ENCODE data around the gene MYF5. TPM values are rescaled to one million over a fixed set of nuclear protein-coding genes. Genes with fewer than 3 reads are reported as not detected.

MYF5 gene
- total and polyA plus RNA-seq, 4 donors: not detected

DNA sequence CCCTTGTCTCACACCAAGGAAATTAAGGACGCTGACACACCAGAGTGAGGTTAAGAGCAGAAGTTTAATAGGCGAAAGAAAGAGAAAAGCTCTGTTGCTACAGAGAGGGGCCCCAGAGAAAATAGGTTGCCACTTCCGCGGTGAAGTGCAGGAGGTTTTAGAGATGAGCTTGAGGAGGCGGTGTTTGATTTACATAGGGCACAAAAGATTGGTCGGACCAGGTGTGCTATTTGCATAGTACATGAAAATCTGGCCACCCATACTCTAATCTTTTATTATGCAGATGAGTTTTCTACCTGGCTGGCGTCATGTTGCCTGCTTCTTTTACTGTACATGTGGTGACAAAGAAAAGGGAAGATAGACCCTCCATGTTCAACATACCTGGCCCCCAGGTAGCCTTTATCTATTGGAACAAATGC is 32.6 kb upstream of the MYF5 start:
- no peak for ATAC-seq (ENCODE audit: low FRiP score)
- DNase-seq: no peak
- H3K9me3 ChIP-seq (ENCODE audit: control insufficient read depth, low read length): no peaks in the 10 kb centered on the region

DNA sequence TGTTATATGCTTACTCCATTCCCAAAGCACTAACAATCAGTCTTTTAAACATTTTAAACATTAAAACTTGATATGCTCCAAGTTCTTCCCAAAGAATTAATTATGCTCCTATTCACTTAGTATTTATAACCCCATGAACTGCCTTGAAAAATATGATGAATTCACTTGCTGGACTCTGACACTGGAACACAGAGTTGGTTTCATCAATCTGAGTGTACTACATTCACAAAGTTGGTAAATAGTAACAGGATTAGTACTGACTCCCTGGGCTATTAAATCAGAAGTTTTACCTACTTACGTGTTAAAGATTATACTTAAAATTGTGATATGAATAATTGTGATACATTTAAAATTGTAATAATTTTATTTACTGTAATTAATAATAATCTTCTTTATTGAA is 26.6 kb upstream of the MYF5 start:
- ATAC-seq (ENCODE audit: low FRiP score) (no peak), DNase-seq (no peak)
- no peak overlapping the region for H3K4me3 ChIP-seq (ENCODE audit: low read length in 2 of 2)
- intact Hi-C loops (cut with DNase I): no loop called here
- H3K27ac ChIP-seq (ENCODE audit: low read depth in 1 of 2, low read length in 2 of 2): no peak overlapping the region
- WGBS, 2 donors: 92 to 93% methylated on average over 1 of the region's 1 CpG
- no peaks in the 10 kb centered on the region for H3K9me3 ChIP-seq (ENCODE audit: control insufficient read depth, low read length)
- no peaks in the 10 kb centered on the region for H3K27me3 ChIP-seq (ENCODE audit: control insufficient read depth in 1 of 2, insufficient read depth in 2 of 2, low read length in 1 of 2)
- no peaks in the 10 kb centered on the region for H3K36me3 ChIP-seq (ENCODE audit: control insufficient read depth in 1 of 2, insufficient read depth in 2 of 2, low read length in 1 of 2)
- no peaks in the 10 kb centered on the region for H3K4me1 ChIP-seq (ENCODE audit: control insufficient read depth in 1 of 2, insufficient read depth in 2 of 2, low read length in 2 of 2)

More for the DNA sequence above, 32.6 kb upstream of the MYF5 start:
- H3K36me3 ChIP-seq (ENCODE audit: control insufficient read depth in 1 of 2, insufficient read depth in 2 of 2, low read length in 1 of 2): no peaks in the 10 kb centered on the region
- H3K27me3 ChIP-seq (ENCODE audit: control insufficient read depth in 1 of 2, insufficient read depth in 2 of 2, low read length in 1 of 2): no peaks in the 10 kb centered on the region
- no peaks in the 10 kb centered on the region for H3K4me1 ChIP-seq (ENCODE audit: control insufficient read depth in 1 of 2, insufficient read depth in 2 of 2, low read length in 2 of 2)
- no peak overlapping the region for H3K27ac ChIP-seq (ENCODE audit: low read depth in 1 of 2, low read length in 2 of 2)
- intact Hi-C loops (cut with DNase I): no loop called here
- no peak overlapping the region for H3K4me3 ChIP-seq (ENCODE audit: low read length in 2 of 2)
- 28 to 30% methylated on average over 7 of the region's 7 CpGs for WGBS, 2 donors

DNA sequence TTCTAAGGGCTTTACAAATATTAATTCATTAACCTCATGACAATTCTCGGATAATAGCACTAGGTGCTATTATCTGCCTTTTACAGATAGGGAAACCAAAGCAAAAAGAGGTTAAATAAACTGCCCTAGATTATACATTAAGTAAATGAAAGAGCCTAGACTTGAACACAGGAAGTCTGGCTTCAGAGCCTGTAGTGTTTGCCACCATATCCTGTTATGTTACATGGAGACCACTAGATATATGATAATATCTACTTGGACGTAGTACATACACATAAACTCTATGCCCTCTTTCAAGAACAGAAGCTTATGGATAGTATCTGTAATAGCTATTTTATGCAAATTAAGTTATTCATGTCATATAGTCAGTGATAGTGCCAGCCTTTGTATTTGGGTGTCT is 26.2 kb upstream of the MYF5 start:
- WGBS, 2 donors: 56 to 60% methylated on average over 2 of the region's 2 CpGs
- DNase-seq: no peak
- no peak overlapping the region for H3K27ac ChIP-seq (ENCODE audit: low read depth in 1 of 2, low read length in 2 of 2)
- no peak for ATAC-seq (ENCODE audit: low FRiP score)
- H3K4me1 ChIP-seq (ENCODE audit: control insufficient read depth in 1 of 2, insufficient read depth in 2 of 2, low read length in 2 of 2): no peaks in the 10 kb centered on the region
- intact Hi-C loops (cut with DNase I): no loop called here
- H3K36me3 ChIP-seq (ENCODE audit: control insufficient read depth in 1 of 2, insufficient read depth in 2 of 2, low read length in 1 of 2): no peaks in the 10 kb centered on the region
- no peaks in the 10 kb centered on the region for H3K27me3 ChIP-seq (ENCODE audit: control insufficient read depth in 1 of 2, insufficient read depth in 2 of 2, low read length in 1 of 2)
- H3K9me3 ChIP-seq (ENCODE audit: control insufficient read depth, low read length): no peaks in the 10 kb centered on the region
- H3K4me3 ChIP-seq (ENCODE audit: low read length in 2 of 2): no peak overlapping the region

DNA sequence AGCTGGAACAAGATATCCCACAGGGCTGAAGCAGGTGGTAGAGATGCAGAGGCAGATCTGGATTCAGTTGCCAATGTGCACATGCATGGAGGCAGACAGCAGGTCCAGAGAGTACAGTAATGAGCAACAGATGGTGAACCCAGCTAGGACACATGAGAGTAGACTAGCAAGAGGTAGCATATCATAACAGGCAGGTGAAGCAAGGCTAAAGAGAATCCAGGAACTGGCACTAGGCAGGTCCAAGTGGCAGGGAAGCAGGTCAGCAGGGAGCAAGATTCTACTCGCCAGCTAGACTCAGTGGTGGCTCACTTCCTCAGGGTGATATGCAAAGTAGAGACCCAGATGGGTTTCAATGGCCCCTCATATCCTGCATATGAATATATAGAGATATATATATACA is 24.6 kb upstream of the MYF5 start:
- Histone ChIP-seq H3K27me3 (ENCODE audit: control insufficient read depth in 1 of 2, insufficient read depth in 2 of 2, low read length in 1 of 2) (no peaks in the 10 kb centered on the region), H3K9me3 (ENCODE audit: control insufficient read depth, low read length) (no peaks in the 10 kb centered on the region), H3K4me3 (ENCODE audit: low read length in 2 of 2) (no peak overlapping the region), H3K4me1 (ENCODE audit: control insufficient read depth in 1 of 2, insufficient read depth in 2 of 2, low read length in 2 of 2) (no peaks in the 10 kb centered on the region), H3K36me3 (ENCODE audit: control insufficient read depth in 1 of 2, insufficient read depth in 2 of 2, low read length in 1 of 2) (no peaks in the 10 kb centered on the region), H3K27ac (ENCODE audit: low read depth in 1 of 2, low read length in 2 of 2) (no peak overlapping the region)
- 91 to 95% methylated on average over 1 of the region's 1 CpG for WGBS, 2 donors
- ATAC-seq (ENCODE audit: low FRiP score) (no peak), DNase-seq (no peak)
- intact Hi-C loops (cut with DNase I): no loop called here

DNA sequence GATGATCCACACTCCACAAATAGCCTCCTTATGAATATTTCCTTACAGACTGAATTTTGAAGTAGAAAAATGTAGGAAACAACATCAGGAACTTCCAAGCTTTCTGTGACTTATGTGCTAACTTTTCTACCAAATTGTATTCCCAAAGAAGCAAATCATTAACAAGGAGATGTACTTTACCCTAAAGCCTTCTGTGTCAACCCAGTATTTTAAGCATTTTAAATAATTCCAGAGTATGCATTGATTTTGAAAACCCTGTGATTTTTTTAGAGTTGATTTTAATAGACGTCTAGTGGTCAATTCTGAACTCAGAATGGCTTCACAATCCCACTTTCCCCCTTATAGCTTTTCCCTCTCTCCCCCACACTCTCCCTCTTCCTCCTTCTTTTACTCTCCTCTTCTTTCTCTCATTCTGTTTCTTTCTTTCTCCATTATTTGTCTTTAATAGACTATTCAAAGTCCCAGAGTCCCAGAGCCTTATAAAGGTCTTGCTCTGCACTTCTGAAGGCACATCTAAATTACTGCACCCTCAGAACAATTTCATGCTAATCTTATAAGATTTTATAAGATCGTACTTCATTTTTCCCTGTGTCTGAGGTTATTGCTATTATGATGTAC is 19.3 kb upstream of the MYF5 start:
- no peak overlapping the region for H3K27ac ChIP-seq (ENCODE audit: low read depth in 1 of 2, low read length in 2 of 2)
- H3K36me3 ChIP-seq (ENCODE audit: control insufficient read depth in 1 of 2, insufficient read depth in 2 of 2, low read length in 1 of 2): no peaks in the 10 kb centered on the region
- no peaks in the 10 kb centered on the region for H3K27me3 ChIP-seq (ENCODE audit: control insufficient read depth in 1 of 2, insufficient read depth in 2 of 2, low read length in 1 of 2)
- ATAC-seq (ENCODE audit: low FRiP score) (no peak), DNase-seq (no peak)
- intact Hi-C loops (cut with DNase I): loop anchor here in 1 of 2 donors (1.0 kb wide), 1 partner anchor 9 kb away; no protein-coding TSS in a partner anchor
- no peak overlapping the region for H3K4me3 ChIP-seq (ENCODE audit: low read length in 2 of 2)
- no peaks in the 10 kb centered on the region for H3K4me1 ChIP-seq (ENCODE audit: control insufficient read depth in 1 of 2, insufficient read depth in 2 of 2, low read length in 2 of 2)
- H3K9me3 ChIP-seq (ENCODE audit: control insufficient read depth, low read length): no peaks in the 10 kb centered on the region
- WGBS, 2 donors: 71 to 78% methylated on average over 2 of the region's 2 CpGs

DNA sequence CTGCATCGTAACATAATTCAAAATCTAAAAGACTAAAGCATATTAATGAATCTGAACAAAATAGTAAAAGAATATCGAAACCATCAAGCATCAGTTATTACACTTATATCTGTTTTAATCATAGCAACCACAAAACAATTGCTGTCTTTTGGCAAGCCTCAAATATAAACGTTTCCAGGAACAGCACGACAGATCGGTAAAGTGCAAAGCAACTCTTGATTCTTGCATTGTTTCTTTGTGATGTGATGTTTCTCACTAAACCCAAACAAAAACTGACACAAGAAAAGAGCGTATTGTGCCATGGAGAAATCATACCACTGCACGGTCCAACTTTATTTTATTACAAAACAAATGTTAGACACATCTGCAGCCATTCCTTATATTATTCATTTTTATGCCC is 18.5 kb upstream of the MYF5 start:
- no peak overlapping the region for H3K27ac ChIP-seq (ENCODE audit: low read depth in 1 of 2, low read length in 2 of 2)
- ATAC-seq (ENCODE audit: low FRiP score): no peak
- 79 to 82% methylated on average over 7 of the region's 7 CpGs for WGBS, 2 donors
- DNase-seq: no peak
- no peaks in the 10 kb centered on the region for H3K27me3 ChIP-seq (ENCODE audit: control insufficient read depth in 1 of 2, insufficient read depth in 2 of 2, low read length in 1 of 2)
- no peaks in the 10 kb centered on the region for H3K9me3 ChIP-seq (ENCODE audit: control insufficient read depth, low read length)
- H3K4me1 ChIP-seq (ENCODE audit: control insufficient read depth in 1 of 2, insufficient read depth in 2 of 2, low read length in 2 of 2): no peaks in the 10 kb centered on the region
- intact Hi-C loops (cut with DNase I): no loop called here
- no peak overlapping the region for H3K4me3 ChIP-seq (ENCODE audit: low read length in 2 of 2)
- H3K36me3 ChIP-seq (ENCODE audit: control insufficient read depth in 1 of 2, insufficient read depth in 2 of 2, low read length in 1 of 2): no peaks in the 10 kb centered on the region

DNA sequence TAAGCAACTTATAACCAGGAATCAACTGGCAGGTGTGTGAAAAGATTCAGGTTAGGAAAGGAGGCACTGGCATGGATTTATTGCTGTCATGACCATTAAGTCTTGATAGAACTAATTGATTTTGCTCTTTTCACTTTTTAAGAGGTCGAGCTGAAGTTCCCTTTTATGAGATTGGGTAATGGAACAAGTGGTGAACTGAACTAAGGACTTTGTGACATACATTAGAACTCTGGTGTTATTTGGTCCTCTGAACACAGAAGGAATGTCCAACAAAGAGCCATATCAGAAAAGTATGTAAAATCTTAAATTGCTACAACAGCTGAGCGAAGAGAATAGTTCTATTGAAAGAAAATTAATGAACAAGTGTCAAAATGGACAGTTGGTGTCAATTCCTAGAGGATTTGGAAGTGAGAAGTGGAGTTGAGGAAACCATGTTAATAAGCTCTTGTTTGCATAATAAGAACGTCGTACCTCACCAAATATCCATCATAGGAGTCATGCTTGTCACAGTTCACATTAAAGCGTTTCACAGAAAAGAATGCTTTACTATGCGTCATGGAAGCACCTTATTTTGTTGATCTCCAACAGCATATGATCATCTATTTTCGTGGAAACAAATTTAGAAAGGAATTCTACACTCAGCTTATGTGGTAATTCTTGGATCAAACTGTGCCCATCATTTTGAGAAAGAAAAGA is 17.7 kb upstream of the MYF5 start:
- Histone ChIP-seq H3K36me3 (ENCODE audit: control insufficient read depth in 1 of 2, insufficient read depth in 2 of 2, low read length in 1 of 2) (no peaks in the 10 kb centered on the region), H3K4me1 (ENCODE audit: control insufficient read depth in 1 of 2, insufficient read depth in 2 of 2, low read length in 2 of 2) (no peaks in the 10 kb centered on the region), H3K27ac (ENCODE audit: low read depth in 1 of 2, low read length in 2 of 2) (no peak overlapping the region), H3K4me3 (ENCODE audit: low read length in 2 of 2) (no peak overlapping the region), H3K27me3 (ENCODE audit: control insufficient read depth in 1 of 2, insufficient read depth in 2 of 2, low read length in 1 of 2) (no peaks in the 10 kb centered on the region), H3K9me3 (ENCODE audit: control insufficient read depth, low read length) (no peaks in the 10 kb centered on the region)
- DNase-seq: no peak
- ATAC-seq (ENCODE audit: low FRiP score): no peak
- WGBS, 2 donors: 63 to 64% methylated on average over 7 of the region's 7 CpGs
- intact Hi-C loops (cut with DNase I): no loop called here

DNA sequence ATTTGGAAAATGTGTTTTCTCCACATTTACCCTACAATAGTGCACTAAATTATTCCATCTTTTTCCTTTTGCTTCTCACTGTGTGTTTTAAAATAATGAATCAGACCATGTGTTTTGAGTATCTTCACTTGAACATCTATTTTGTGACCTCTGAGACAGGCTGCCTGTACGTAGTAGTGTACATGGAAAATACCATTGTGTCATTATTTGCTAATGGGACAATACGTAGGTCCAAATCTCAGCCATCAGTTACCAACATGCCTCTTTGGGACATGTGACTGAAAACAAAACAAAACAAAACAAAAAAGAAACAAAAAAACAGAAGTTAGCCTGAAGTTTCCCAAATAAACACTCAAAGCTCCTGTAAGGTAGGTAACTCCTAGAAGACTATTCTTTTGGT is 16.4 kb upstream of the MYF5 start:
- no peaks in the 10 kb centered on the region for H3K4me1 ChIP-seq (ENCODE audit: control insufficient read depth in 1 of 2, insufficient read depth in 2 of 2, low read length in 2 of 2)
- WGBS, 2 donors: 86 to 88% methylated on average over 2 of the region's 2 CpGs
- no peaks in the 10 kb centered on the region for H3K27me3 ChIP-seq (ENCODE audit: control insufficient read depth in 1 of 2, insufficient read depth in 2 of 2, low read length in 1 of 2)
- intact Hi-C loops (cut with DNase I): no loop called here
- no peaks in the 10 kb centered on the region for H3K9me3 ChIP-seq (ENCODE audit: control insufficient read depth, low read length)
- no peaks in the 10 kb centered on the region for H3K36me3 ChIP-seq (ENCODE audit: control insufficient read depth in 1 of 2, insufficient read depth in 2 of 2, low read length in 1 of 2)
- DNase-seq: no peak
- no peak for ATAC-seq (ENCODE audit: low FRiP score)
- H3K4me3 ChIP-seq (ENCODE audit: low read length in 2 of 2): no peak overlapping the region
- H3K27ac ChIP-seq (ENCODE audit: low read depth in 1 of 2, low read length in 2 of 2): no peak overlapping the region

DNA sequence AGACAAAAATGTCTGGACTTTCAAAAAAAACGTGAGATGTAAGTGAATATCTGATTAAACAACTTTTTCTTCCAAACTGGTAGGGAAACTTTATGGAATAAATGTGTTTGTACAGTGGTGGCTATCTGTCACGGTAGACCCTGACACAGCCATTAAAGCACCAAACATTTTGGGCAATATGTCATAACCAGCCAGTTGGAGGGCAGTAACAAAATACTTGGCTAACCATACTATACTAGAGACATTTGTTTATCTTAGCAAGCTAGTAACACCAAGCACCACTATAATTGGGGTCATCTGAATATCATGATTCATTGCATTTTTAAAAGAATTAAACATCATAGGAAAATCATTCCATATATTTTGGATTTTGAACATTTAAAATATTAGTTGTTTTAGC is 15.3 kb upstream of the MYF5 start:
- no peaks in the 10 kb centered on the region for H3K27me3 ChIP-seq (ENCODE audit: control insufficient read depth in 1 of 2, insufficient read depth in 2 of 2, low read length in 1 of 2)
- H3K36me3 ChIP-seq (ENCODE audit: control insufficient read depth in 1 of 2, insufficient read depth in 2 of 2, low read length in 1 of 2): no peaks in the 10 kb centered on the region
- H3K4me1 ChIP-seq (ENCODE audit: control insufficient read depth in 1 of 2, insufficient read depth in 2 of 2, low read length in 2 of 2): no peaks in the 10 kb centered on the region
- no peak overlapping the region for H3K4me3 ChIP-seq (ENCODE audit: low read length in 2 of 2)
- intact Hi-C loops (cut with DNase I): no loop called here
- H3K27ac ChIP-seq (ENCODE audit: low read depth in 1 of 2, low read length in 2 of 2): no peak overlapping the region
- WGBS, 2 donors: 22 to 35% methylated on average over 2 of the region's 2 CpGs
- no peak for ATAC-seq (ENCODE audit: low FRiP score)
- no peak for DNase-seq
- H3K9me3 ChIP-seq (ENCODE audit: control insufficient read depth, low read length): no peaks in the 10 kb centered on the region
